HEK293 (cell line): ENCODE data around the gene FIBP.
A peak's percentile ranks its signal among the peaks of the same experiment; 100 is the strongest.

Experiments used
- BCL11A ChIP-seq: fragments of 450-650 bp; formaldehyde crosslinking; IDR thresholded peaks from 2 replicates; pipeline ENCODE4 v1.5.1; 2016; ENCODE audit warnings: low read depth, missing biosample characterization, missing genetic modification characterization
- CTCF ChIP-seq: fragments of 450-650 bp; formaldehyde crosslinking; IDR thresholded peaks from 2 replicates; pipeline ENCODE4 v1.5.1; 2016; ENCODE audit warnings: missing biosample characterization, missing genetic modification characterization
- GLI4 ChIP-seq: fragments of 450-650 bp; formaldehyde crosslinking; IDR thresholded peaks from 2 replicates; pipeline ENCODE4 v1.5.1; 2016; ENCODE audit warnings: missing biosample characterization, missing genetic modification characterization
- HIC1 ChIP-seq: fragments of 450-650 bp; formaldehyde crosslinking; IDR thresholded peaks from 2 replicates; pipeline ENCODE4 v1.5.1; 2016; ENCODE audit warnings: missing biosample characterization, missing genetic modification characterization
- PBX3 ChIP-seq: sonication (generic); formaldehyde crosslinking; IDR thresholded peaks from 2 replicates; pipeline ENCODE4 v1.8.1; 2022; ENCODE audit warnings: mild to moderate bottlenecking, moderate library complexity, missing genetic modification reagents
- SP3 ChIP-seq: fragments of 450-650 bp; formaldehyde crosslinking; IDR thresholded peaks from 2 replicates; pipeline ENCODE4 v1.5.1; 2016; ENCODE audit warnings: missing biosample characterization, missing genetic modification characterization
- ZNF133 ChIP-seq: fragments of 450-650 bp; formaldehyde crosslinking; IDR thresholded peaks from 2 replicates; pipeline ENCODE4 v1.5.1; 2016; ENCODE audit warnings: missing biosample characterization, missing genetic modification characterization
- ZNF138 ChIP-seq: fragments of 450-650 bp; formaldehyde crosslinking; IDR thresholded peaks from 2 replicates; pipeline ENCODE4 v1.5.1; 2016; ENCODE audit warnings: missing biosample characterization, missing genetic modification characterization, borderline replicate concordance
- ZNF211 ChIP-seq: fragments of 450-650 bp; formaldehyde crosslinking; IDR thresholded peaks from 2 replicates; pipeline ENCODE4 v1.5.1; 2016; ENCODE audit warnings: low read depth, missing biosample characterization, missing genetic modification characterization
- ZNF223 ChIP-seq: fragments of 450-650 bp; formaldehyde crosslinking; IDR thresholded peaks from 2 replicates; pipeline ENCODE4 v1.5.1; 2016; ENCODE audit warnings: missing biosample characterization, missing genetic modification characterization
- ZNF324 ChIP-seq: fragments of 450-650 bp; formaldehyde crosslinking; IDR thresholded peaks from 2 replicates; pipeline ENCODE4 v1.5.1; 2016; ENCODE audit warnings: missing biosample characterization, missing genetic modification characterization
- ZNF341 ChIP-seq: fragments of 450-650 bp; formaldehyde crosslinking; IDR thresholded peaks from 2 replicates; pipeline ENCODE4; 2016; ENCODE audit warnings: low read depth, missing biosample characterization, missing genetic modification characterization
- ZNF366 ChIP-seq: fragments of 450-650 bp; formaldehyde crosslinking; conservative IDR thresholded peaks from 2 replicates; pipeline ENCODE4 v1.5.1; 2016; ENCODE audit warnings: missing biosample characterization, missing genetic modification characterization
- ZNF48 ChIP-seq: fragments of 450-650 bp; formaldehyde crosslinking; IDR thresholded peaks from 2 replicates; pipeline ENCODE4 v1.5.1; 2016; ENCODE audit warnings: missing biosample characterization, missing genetic modification characterization
- ZNF558 ChIP-seq: fragments of 450-650 bp; formaldehyde crosslinking; IDR thresholded peaks from 2 replicates; pipeline ENCODE4 v1.5.1; 2016; ENCODE audit warnings: missing biosample characterization, missing genetic modification characterization
- ZNF596 ChIP-seq: fragments of 450-650 bp; IDR thresholded peaks from 2 replicates; pipeline ENCODE4 v1.5.0; 2018; ENCODE audit warnings: missing biosample characterization, mild to moderate bottlenecking, missing genetic modification characterization, moderate library complexity
- ZSCAN18 ChIP-seq: fragments of 450-650 bp; formaldehyde crosslinking; IDR thresholded peaks from 2 replicates; pipeline ENCODE4 v1.5.1; 2016; ENCODE audit warnings: missing biosample characterization, missing genetic modification characterization
- ZSCAN30 ChIP-seq: fragments of 450-650 bp; IDR thresholded peaks from 2 replicates; pipeline ENCODE4 v1.5.1; 2018; ENCODE audit warnings: missing biosample characterization, mild to moderate bottlenecking, missing genetic modification characterization, moderate library complexity
- ZSCAN5A ChIP-seq: fragments of 450-650 bp; formaldehyde crosslinking; IDR thresholded peaks from 2 replicates; pipeline ENCODE4 v1.5.1; 2016; ENCODE audit warnings: missing biosample characterization, missing genetic modification characterization
- TF ChIP-seq, protein P1 (sequence below): fragments of 450-650 bp; formaldehyde crosslinking; IDR thresholded peaks from 2 replicates; pipeline ENCODE4 v1.5.1; 2016; ENCODE audit warnings: missing biosample characterization, missing genetic modification characterization, borderline replicate concordance
- TF ChIP-seq, protein P2 (sequence below): fragments of 450-650 bp; formaldehyde crosslinking; IDR thresholded peaks from 2 replicates; pipeline ENCODE4 v1.5.1; 2017; ENCODE audit warnings: missing biosample characterization, missing genetic modification characterization
- TF ChIP-seq, protein P3 (sequence below): fragments of 450-650 bp; IDR thresholded peaks from 2 replicates; pipeline ENCODE4 v1.5.1; 2018; ENCODE audit warnings: missing biosample characterization, missing genetic modification characterization
- TF ChIP-seq, protein P4 (sequence below): fragments of 450-650 bp; formaldehyde crosslinking; IDR thresholded peaks from 2 replicates; pipeline ENCODE4 v1.5.1; 2016; ENCODE audit warnings: missing biosample characterization, missing genetic modification characterization

Gene FIBP

DNA sequence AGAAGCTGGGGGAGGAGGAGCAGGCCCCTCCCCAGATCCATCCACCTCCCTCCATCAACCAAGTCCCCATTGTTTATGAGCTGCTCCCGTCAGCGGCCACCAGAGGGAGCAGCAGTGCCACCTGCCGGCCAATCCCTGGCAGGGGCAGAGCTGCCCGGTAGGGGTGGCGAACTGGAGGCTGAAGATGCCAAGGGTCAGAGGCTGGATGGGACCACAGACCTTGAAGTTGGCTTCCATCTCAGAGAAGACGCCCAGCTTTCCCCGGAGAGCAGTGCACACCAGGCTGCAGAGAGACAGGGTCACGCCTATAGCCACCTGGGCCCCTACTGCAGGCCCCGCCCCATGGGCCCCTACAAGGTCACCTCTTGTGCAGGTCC lies 3.6 kb downstream of the FIBP start (continued):
- TF ChIP-seq ZSCAN5A (tag by site-specific recombination) (no peak), ZNF138 (tag by site-specific recombination) (no peak), PBX3 (CRISPR knock-in tag) (no peak), CTCF (tag by site-specific recombination) (peak; percentile 98), ZSCAN18 (tag by site-specific recombination) (no peak), ZSCAN30 (tag by site-specific recombination) (peak; percentile 69; the same call in 1 of the 2 replicates), HIC1 (peak; percentile 98), ZNF596 (tag by site-specific recombination) (no peak), GLI4 (tag by site-specific recombination) (no peak), ZNF366 (tag by site-specific recombination) (peak; percentile 76), ZNF48 (tag by site-specific recombination) (no peak), ZNF211 (no peak), ZNF223 (tag by site-specific recombination) (no peak), SP3 (peak; percentile 26; the same call in 1 of the 2 replicates), ZNF558 (tag by site-specific recombination) (no peak), ZNF133 (no peak), ZNF324 (no peak), ZNF341 (peak; percentile 61), BCL11A (tag by site-specific recombination) (0 out of 2 replicates have a peak, but pooled peaks have one; percentile 35)
- TF ChIP-seq, protein P1, sequence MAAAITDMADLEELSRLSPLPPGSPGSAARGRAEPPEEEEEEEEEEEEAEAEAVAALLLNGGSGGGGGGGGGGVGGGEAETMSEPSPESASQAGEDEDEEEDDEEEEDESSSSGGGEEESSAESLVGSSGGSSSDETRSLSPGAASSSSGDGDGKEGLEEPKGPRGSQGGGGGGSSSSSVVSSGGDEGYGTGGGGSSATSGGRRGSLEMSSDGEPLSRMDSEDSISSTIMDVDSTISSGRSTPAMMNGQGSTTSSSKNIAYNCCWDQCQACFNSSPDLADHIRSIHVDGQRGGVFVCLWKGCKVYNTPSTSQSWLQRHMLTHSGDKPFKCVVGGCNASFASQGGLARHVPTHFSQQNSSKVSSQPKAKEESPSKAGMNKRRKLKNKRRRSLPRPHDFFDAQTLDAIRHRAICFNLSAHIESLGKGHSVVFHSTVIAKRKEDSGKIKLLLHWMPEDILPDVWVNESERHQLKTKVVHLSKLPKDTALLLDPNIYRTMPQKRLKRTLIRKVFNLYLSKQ (tag by site-specific recombination): no peak
- TF ChIP-seq, protein P2, sequence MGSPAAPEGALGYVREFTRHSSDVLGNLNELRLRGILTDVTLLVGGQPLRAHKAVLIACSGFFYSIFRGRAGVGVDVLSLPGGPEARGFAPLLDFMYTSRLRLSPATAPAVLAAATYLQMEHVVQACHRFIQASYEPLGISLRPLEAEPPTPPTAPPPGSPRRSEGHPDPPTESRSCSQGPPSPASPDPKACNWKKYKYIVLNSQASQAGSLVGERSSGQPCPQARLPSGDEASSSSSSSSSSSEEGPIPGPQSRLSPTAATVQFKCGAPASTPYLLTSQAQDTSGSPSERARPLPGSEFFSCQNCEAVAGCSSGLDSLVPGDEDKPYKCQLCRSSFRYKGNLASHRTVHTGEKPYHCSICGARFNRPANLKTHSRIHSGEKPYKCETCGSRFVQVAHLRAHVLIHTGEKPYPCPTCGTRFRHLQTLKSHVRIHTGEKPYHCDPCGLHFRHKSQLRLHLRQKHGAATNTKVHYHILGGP (tag by site-specific recombination): no peak
- TF ChIP-seq, protein P3, sequence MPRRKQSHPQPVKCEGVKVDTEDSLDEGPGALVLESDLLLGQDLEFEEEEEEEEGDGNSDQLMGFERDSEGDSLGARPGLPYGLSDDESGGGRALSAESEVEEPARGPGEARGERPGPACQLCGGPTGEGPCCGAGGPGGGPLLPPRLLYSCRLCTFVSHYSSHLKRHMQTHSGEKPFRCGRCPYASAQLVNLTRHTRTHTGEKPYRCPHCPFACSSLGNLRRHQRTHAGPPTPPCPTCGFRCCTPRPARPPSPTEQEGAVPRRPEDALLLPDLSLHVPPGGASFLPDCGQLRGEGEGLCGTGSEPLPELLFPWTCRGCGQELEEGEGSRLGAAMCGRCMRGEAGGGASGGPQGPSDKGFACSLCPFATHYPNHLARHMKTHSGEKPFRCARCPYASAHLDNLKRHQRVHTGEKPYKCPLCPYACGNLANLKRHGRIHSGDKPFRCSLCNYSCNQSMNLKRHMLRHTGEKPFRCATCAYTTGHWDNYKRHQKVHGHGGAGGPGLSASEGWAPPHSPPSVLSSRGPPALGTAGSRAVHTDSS: no peak
- TF ChIP-seq, protein P4, sequence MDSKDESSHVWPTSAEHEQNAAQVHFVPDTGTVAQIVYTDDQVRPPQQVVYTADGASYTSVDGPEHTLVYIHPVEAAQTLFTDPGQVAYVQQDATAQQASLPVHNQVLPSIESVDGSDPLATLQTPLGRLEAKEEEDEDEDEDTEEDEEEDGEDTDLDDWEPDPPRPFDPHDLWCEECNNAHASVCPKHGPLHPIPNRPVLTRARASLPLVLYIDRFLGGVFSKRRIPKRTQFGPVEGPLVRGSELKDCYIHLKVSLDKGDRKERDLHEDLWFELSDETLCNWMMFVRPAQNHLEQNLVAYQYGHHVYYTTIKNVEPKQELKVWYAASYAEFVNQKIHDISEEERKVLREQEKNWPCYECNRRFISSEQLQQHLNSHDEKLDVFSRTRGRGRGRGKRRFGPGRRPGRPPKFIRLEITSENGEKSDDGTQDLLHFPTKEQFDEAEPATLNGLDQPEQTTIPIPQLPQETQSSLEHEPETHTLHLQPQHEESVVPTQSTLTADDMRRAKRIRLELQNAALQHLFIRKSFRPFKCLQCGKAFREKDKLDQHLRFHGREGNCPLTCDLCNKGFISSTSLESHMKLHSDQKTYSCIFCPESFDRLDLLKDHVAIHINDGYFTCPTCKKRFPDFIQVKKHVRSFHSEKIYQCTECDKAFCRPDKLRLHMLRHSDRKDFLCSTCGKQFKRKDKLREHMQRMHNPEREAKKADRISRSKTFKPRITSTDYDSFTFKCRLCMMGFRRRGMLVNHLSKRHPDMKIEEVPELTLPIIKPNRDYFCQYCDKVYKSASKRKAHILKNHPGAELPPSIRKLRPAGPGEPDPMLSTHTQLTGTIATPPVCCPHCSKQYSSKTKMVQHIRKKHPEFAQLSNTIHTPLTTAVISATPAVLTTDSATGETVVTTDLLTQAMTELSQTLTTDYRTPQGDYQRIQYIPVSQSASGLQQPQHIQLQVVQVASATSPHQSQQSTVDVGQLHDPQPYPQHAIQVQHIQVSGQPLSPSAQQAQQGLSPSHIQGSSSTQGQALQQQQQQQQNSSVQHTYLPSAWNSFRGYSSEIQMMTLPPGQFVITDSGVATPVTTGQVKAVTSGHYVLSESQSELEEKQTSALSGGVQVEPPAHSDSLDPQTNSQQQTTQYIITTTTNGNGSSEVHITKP (tag by site-specific recombination): peak; percentile 55
